ENCODE measurements around the gene EEF1AKMT4.
"Not testable (repeated sequence)": the region's sequence is repeated elsewhere in the genome, so short reads cannot be mapped to it uniquely, and the experiment has no call there.

EEF1AKMT4 gene

DNA sequence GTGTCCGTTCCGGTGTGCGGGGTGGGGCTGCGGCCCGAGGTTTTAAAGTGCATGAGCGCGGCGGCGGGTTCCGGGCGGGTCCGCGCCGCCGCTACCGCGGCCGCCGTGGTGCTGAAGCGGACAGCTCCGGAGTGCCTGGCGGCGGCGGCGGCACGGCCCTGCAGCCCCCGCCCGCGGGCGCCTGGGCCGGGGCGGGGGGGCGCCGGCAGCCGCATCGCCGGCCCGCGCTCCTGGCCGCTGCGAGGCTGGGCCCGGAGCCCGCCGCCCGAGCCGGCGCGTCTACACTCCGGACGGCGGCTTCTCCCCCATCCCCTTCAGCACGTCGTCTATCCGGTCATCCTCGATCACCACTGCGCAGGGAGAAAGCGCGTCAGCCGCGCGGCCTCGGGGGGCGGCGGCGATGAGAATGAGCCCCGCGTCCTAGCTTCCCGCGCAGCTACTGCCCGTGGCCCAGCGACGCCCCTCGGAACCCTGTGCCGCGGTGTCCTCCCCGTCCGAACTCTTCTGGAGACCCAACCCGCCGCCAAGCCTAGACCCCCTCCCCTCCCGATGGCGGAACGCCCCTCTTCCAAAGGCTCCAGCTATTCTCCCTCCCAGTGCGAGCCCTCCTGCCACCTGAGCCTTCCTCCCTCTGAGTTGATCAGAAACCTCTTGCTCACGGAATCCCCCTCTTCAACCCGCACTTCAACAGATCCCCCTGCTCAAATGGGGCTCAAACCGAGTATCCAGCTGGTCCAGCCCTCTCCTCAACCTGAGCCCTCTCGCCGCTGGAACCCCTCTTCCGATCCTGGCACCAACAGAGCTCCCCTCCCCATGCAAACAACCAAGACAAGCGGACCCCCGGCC is 10.6 kb downstream of the EEF1AKMT4 start:
- DNase-seq (ENCODE audit: low read depth in 2 of 2) = no peak

DNA sequence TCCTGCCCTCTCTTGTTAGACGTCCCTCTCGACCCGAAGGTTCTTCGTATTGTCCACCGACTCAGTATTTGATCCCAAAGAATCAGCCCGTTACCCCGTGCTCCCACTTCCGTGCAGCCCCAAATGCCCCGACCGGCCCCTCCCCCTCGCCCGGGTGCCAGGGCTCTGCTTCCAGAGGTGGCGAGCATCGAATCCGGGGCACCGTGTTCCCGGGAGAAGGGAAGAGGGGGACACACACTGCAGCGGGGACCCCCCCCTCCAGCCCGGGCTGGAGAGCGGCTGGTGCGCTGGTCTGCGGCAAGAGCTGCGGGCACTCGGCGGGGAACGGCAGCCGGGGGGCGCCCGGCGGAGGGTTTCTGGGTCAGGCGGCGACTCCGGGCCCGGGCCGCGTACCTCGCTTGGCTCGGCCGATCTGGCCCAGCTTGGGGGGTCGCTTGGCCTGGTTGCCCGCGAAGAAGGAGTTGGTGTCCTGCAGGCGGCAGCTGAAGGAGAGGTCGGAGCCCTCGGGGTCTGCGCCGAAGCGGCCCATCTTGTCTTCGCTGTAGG is 11.3 kb downstream of the EEF1AKMT4 start:
- DNase-seq (ENCODE audit: low read depth in 2 of 2) = no peak

DNA sequence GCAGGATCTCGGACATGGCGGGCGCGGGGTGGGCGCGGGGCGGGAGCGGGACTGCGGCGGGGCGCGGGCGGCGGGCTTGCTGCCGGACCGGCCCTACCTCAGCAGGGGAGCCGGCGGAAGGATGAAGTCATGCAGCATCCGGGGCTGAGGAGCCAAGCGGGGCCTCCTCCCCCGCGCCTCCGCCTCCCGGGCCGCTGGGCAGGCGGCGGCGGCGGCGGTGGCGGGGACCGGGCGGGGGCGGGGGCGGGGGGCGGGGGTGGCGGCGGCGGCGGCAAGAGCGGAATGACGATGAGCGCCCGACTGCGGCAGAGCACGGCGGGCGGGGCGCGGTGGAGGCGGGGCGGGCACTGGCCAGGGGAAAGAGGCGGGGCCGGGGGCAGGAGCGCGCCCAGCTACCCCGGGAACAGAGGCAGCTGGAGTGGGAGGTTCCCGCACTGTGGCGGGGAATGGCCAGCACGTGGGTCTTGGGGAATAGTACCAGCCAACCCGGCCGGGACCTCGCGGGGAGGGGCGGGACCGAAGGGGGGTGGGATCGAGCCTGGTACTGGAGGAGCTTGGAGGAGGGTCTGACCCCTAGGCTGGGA is 11.9 kb downstream of the EEF1AKMT4 start, which contains the start of gene CAMK2N2:
Gene CAMK2N2 (minus strand): TSS at position 284 of the 584 bp plus-strand sequence. CDS start 268 bp downstream, at position 16.
- DNase-seq (ENCODE audit: low read depth in 2 of 2) = peak in 1 of 2 donors; percentile 40

DNA sequence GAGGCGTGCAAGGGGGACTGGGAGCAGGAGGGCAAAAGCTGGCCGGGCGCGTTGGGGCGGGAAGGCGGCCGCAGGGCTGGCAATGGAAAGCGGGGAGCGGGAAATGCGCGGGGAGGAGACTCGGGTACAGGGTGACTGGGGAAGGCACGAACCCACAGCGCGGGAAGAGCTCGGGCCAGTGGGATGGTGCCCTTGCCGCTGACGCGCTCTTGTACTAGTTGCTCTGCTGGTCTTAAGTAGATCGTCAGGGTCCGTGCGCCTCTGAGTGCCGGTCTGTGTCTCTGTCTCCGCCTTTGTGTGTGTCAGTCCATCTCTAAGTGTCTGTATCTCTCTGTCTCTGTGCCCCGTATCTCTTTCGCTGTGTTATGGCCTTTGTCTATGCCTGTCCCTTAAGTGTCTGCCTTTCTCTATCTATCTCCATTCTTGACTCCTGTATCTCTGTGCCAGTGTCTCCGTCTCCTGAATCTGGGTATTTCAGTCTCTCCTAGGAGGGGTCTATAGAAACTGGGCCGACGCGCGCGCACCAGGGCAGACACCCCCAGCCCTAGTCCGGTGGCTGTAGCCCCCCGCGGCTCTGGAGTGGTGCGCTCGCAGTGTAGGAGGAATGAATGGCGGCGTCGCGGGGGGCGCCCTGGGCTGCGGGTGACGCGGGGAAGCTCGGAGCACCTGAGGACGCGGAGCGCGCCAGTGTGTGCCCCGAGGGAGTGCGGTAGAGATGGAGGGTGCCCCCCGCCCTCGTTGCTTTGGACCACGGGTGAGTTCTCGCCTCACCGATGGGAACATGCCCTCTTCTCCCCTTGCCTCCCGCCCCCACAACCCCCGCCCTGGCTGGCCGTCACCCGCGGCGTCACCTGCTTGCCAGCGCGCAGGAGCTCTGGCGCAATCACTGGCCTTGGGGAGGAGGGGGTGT is 12.6 kb downstream of the EEF1AKMT4 start:
- DNase-seq (ENCODE audit: low read depth in 2 of 2) = no peak

DNA sequence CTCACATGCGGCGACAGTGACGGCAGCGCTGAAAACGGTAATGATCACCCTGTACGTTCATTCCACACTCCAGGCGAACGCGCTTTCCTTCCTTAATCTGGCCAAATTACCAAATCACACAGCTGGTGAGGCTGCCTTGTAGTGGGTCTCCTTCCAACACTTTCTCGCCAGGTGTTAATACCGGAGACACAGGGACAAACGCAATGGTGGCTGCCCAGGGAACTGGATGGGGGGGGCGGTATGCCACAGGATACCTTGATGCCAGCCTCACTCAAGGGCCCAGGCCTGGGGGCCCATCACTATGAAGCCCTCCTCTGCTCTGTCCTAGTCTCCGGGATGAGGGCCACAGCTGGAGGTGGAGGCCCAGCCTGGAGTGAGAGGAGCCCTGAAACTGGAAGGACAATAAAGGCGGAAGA is 13.3 kb downstream of the EEF1AKMT4 start:
- no peak for DNase-seq (ENCODE audit: low read depth in 2 of 2)

DNA sequence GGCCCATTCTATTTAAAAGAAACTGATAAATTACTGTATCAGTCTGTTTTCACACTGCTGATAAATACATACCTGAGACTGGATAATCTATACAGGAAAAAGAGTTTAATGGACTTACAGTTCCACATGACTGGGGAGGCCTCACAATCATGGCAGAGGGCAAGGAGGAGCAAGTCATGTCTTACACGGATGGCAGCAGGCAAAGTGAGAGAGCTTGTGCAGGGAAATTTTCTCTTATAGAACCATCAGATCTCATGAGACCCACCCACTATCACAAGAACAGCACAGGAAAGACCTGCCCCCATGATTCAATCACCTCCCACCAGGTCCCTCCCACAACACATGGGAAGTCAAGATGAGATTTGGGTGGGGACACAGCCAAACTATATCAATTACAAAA is 17.8 kb downstream of the EEF1AKMT4 start:
- not testable (repeated sequence) for DNase-seq (ENCODE audit: low read depth in 2 of 2)

DNA sequence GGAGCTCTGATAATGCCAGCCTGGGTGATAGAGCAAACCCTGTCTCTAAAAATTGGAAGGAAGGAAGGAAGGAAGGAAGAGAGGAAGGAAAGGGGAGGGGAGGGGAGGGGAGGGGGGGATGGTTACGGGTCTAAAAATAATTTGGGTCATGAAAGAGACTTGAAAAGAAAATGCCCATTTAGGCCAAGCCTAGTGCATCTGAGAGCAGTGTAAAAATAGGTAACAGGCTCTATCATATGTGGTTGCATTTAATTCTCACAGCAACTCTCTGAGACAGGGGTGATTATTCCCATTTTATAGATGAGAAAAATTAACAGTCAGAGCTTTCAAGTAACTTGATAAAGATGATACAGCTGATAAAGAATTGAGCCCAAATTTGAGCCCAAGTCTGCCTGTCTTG is 22.8 kb downstream of the EEF1AKMT4 start:
- DNase-seq (ENCODE audit: low read depth in 2 of 2) = no peak

DNA sequence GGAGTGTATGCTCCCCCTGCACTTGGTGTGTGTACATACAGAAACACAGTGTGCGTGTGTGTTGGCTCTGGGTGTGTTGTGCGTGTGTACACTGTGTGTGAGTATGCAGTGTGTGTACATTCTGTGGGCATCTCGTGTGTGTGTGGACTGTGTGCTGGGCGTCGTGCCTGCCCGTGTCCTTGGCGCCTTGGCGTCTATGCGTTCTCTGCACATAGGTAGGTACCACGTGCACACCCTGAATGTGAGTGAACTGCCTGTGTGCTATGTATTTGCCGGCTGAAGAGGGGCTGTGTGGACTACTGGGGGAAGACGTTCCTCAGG is 25.9 kb downstream of the EEF1AKMT4 start:
- no peak for DNase-seq (ENCODE audit: low read depth in 2 of 2)

DNA sequence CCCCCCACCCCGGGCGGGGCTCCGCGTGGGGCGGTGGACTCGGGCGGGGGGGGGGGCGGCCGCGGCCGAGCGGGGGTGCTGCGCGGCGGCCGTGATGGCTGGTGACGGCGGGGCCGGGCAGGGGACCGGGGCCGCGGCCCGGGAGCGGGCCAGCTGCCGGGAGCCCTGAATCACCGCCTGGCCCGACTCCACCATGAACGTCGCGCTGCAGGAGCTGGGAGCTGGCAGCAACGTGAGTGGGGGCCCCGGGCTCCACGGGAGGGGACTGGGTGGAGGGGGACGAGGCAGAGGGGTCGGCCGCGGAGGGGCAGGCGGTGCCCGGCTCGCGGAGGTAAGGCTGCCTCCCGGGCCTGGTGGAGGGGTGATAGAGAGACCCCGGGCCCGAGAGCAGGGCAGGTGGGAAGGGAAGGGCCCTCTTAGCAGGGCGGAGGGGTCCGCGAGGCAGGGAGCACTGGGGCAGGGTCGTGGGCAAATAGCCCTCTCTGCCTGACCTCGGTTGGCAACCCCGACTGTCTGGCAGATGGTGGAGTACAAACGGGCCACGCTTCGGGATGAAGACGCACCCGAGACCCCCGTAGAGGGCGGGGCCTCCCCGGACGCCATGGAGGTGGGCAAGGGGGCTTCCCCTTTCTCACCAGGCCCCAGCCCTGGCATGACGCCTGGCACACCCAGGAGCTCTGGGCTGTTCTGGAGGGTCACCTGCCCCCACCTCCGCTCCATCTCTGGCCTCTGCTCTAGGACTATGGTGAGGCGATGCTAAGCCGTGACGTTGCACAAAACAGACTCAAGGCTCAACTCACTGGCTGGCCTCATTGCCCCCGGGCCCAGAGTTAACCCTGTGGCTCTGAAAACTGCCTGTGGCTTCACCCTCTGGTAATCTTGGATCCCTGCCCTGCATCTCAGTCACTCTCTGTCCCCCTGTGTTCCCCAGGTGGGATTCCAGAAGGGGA is 26.8 kb downstream of the EEF1AKMT4 start, which contains the start of gene ECE2:
Gene ECE2 (plus strand): TSS at position 62 of the 950 bp plus-strand sequence. CDS start 132 bp downstream, at position 194.
- no peak for DNase-seq (ENCODE audit: low read depth in 2 of 2)

DNA sequence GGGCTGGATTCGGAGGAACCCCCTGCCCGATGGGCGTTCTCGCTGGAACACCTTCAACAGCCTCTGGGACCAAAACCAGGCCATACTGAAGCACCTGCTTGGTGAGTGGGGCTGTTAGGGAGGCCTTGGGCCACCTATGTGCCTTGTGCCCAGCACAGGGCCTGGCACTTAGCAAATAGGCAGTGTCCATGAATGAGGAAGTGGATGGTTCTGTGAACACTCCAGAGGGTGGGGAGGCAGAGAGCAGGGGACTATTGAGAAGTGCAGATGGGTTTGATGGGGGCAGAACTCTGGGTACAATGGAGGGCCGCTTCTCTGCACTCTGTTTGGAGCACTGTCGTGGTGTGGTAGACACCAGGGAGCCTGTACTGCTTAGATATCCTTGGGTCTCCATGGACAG is 27.9 kb downstream of the EEF1AKMT4 start:
- no peak for DNase-seq (ENCODE audit: low read depth in 2 of 2)

DNA sequence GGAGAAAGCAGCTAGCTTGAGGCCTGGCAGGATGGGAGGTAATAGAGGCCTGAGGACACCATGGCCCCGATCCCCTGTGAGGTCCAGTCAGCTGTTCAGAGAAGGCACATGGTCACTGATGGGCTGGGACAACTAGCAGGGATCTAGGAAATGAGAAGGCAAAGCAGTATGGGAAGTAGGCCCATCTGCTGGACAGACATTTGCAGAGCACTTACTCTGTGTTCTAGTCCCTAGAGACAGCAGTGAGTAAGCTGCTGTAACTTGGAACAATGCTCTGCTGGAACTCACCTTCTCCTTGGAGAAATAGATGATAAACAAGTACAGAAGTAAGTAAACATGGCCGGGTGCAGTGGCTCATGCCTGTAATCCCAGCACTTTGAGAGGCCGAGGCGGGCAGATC is 33.5 kb downstream of the EEF1AKMT4 start:
- no peak for DNase-seq (ENCODE audit: low read depth in 2 of 2)

DNA sequence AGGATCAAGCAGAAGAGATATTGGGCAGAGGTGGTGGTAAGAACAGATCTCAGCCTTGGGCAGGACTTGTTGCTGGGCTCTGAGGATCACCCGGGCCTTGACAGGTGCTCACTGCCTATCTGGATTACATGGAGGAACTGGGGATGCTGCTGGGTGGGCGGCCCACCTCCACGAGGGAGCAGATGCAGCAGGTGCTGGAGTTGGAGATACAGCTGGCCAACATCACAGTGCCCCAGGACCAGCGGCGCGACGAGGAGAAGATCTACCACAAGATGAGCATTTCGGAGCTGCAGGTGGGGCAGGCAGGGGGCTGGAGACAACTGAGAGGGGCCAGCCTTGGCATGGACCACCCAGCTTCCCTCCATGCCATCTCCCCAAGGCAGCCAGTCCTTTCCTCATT is 34.2 kb downstream of the EEF1AKMT4 start:
- no peak for DNase-seq (ENCODE audit: low read depth in 2 of 2)

DNA sequence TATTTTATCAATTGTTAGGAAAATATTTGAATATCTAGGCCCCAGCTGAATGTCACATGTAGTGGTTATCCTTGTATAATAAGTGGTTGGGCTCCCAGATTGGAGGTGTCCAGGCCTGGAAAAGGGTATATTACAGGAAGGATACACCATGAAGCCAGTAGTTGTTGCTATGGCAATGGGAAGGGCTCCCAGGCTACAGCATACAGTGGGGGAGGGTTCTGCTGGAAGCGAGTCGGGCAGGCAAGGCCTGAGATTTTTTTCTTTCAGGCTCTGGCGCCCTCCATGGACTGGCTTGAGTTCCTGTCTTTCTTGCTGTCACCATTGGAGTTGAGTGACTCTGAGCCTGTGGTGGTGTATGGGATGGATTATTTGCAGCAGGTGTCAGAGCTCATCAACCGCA is 35.2 kb downstream of the EEF1AKMT4 start:
- DNase-seq (ENCODE audit: low read depth in 2 of 2) = no peak

DNA sequence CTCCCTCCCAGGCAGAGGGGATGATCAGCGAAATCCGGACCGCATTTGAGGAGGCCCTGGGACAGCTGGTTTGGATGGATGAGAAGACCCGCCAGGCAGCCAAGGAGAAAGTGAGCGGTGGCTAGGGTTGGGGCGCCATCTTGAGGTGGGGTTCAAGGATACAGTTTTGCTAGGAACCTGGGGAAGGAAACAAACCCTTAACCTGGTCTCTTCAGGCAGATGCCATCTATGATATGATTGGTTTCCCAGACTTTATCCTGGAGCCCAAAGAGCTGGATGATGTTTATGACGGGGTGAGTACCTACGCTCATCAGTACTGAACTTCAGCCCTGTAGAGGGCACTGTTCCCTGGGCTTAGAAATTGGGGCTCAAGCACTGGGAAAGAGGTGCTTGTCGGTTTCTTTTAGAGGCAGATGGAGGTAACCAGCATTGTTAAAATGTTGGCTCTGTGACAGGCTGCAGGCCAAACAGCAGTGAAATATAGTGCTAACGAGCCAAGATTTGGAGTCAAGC is 40.0 kb downstream of the EEF1AKMT4 start:
- DNase-seq (ENCODE audit: low read depth in 2 of 2) = peak; percentile 41 to 47

DNA sequence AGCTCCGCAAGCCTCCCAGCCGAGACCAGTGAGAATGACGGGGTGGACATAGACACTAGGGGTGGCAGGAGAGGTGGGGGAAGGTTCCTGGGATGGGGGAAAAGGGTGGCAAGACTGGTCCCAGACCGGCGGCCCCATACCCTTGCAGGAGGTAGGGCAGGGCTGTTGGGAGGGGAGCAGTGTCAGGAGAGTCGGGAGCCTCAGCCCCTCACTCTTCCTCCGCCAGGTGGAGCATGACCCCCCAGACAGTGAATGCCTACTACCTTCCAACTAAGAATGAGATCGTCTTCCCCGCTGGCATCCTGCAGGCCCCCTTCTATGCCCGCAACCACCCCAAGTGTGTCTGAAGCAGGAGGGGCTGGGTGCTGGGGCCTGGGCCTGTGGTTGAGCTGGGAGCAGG is 40.9 kb downstream of the EEF1AKMT4 start:
- no peak for DNase-seq (ENCODE audit: low read depth in 2 of 2)

DNA sequence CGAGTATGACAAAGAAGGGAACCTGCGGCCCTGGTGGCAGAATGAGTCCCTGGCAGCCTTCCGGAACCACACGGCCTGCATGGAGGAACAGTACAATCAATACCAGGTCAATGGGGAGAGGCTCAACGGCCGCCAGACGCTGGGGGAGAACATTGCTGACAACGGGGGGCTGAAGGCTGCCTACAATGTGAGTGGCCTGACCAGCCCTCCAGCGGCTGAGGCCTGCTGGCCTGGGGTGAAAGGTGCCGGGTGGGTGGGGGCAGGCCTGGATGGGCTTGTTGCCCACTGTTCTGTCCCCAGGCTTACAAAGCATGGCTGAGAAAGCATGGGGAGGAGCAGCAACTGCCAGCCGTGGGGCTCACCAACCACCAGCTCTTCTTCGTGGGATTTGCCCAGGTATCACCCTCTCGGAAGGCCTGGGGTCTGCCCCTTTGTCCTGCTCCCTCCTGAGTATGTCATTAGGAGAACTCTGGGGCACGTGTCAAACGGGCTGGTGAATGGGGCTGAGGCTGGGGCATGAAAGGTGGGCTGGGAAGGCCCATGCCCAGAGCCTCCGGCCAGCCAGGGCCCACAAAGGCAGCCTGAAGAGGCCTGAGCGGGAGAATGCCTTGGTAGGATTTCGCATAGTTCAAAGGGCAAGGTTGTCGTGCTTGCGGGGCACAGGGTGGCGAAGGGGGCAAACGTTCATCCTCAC is 41.7 kb downstream of the EEF1AKMT4 start:
- no peak for DNase-seq (ENCODE audit: low read depth in 2 of 2)

DNA sequence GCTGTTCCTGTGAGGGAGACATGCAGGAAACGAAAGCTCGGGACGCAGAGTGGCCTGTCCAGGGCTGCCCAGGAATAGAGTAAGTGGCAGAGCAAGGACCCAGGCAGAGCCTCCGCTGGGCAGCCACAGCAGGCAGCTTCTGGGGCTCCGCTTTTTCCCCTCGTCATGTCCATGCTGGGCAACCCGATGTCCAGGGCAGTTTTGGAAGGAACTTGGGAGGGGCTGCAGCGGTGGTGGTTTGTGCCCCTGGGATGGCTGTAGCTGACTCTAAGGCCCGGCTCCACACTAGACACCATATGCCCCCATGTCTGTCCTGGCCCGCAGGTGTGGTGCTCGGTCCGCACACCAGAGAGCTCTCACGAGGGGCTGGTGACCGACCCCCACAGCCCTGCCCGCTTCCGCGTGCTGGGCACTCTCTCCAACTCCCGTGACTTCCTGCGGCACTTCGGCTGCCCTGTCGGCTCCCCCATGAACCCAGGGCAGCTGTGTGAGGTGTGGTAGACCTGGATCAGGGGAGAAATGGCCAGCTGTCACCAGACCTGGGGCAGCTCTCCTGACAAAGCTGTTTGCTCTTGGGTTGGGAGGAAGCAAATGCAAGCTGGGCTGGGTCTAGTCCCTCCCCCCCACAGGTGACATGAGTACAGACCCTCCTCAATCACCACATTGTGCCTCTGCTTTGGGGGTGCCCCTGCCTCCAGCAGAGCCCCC is 42.4 kb downstream of the EEF1AKMT4 start:
- DNase-seq (ENCODE audit: low read depth in 2 of 2) = no peak

DNA sequence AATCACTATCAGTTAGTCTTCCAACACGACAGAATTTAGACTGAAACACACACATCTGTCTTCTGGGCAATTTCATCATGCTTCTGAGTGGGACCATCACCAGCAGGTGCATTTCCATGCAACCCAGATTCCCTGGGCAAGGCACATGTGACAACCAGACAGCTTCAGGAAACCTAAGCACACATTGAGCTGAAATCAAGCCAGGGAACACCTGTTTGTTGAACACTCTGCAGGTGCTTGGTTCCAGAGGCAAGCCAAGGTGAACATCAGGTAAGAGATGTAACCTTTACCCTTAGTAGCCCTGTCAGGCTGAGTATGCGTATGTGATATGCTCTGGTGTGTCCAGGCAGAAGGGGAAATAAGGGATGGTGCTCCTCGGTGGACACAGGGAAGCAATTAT is 46.3 kb downstream of the EEF1AKMT4 start:
- DNase-seq (ENCODE audit: low read depth in 2 of 2) = no peak

DNA sequence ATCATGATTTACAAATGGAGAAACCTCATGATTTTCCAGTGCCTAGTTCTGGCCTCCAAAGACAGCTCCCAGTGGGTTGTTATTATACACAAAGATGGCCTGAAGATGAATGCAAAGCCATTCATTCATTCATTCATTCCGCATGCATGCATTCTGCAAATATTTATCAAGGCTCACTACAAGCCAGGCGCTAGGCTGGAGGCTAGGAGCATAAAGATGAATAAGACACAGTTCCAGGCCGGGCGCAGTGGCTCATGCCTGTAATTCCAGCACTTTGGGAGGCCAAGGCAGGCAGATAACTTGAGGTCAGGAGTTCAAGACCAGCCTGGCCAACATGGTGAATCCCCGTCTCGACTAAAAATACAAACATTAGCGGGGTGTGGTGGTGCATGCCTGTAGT is 47.1 kb downstream of the EEF1AKMT4 start:
- DNase-seq (ENCODE audit: low read depth in 2 of 2) = no peak
